Stomach smooth muscle (tissue), 2 donors: Measurements from ENCODE around the gene SCYGR5.
"Not testable (repeated sequence)": the region's sequence is repeated elsewhere in the genome, so short reads cannot be mapped to it uniquely, and the experiment has no call there.

ENCODE experiments used
- H3K27ac ChIP-seq: one replicate; pipeline ENCODE4 v1.7.0; 2013; ENCODE audit warnings: mild to moderate bottlenecking, low read length, inconsistent platforms
- H3K27me3 ChIP-seq, 2 donors: one replicate each; pipeline ENCODE4 v1.7.0; 2013; ENCODE audit warnings: low read length in 2 of 2; ENCODE audit not compliant: insufficient read depth in 2 of 2, control insufficient read depth in 1 of 2
- H3K36me3 ChIP-seq, 2 donors: one replicate each; pipeline ENCODE4 v1.7.0; 2013; ENCODE audit warnings: low read length in 2 of 2; ENCODE audit not compliant: control insufficient read depth in 2 of 2, insufficient read depth in 2 of 2
- H3K4me1 ChIP-seq: one replicate; pipeline ENCODE4 v1.7.0; 2013; ENCODE audit warnings: low read length; ENCODE audit not compliant: control insufficient read depth, insufficient read depth
- H3K4me3 ChIP-seq, 2 donors: one replicate each; pipeline ENCODE4 v1.7.0; 2013; ENCODE audit warnings: low read length in 2 of 2
- H3K9ac ChIP-seq, 2 donors: one replicate each; pipeline ENCODE4 v1.7.0; 2013; ENCODE audit warnings: low read length in 2 of 2, mild to moderate bottlenecking in 1 of 2
- H3K9me3 ChIP-seq, 2 donors: one replicate each; pipeline ENCODE4 v1.7.0; 2013; ENCODE audit warnings: low read length in 2 of 2; ENCODE audit not compliant: control insufficient read depth in 2 of 2
- donor health status: healthy.
- donor health status: Pancreatic carcinoma.

The SCYGR5 gene

DNA sequence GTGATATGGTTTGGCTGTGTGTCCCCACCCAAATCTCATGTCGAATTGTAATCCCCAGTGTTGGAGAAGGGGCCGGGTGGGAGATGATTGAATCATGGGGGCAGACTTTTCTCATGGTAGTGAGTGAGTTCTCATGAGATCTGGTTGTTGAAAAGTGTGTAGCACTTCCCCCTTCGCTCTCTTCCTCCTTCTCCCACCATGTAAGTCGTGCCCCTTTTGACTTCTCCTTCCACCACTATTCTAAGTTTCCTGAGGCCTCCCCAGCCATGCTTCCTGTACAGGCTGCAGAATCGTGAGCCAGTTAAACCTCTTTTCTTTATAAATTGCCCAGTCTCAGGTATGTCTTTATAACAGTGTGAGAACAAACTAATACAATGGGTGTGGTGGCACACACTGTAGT lies 7.0 kb downstream of the SCYGR5 start:
- not testable (repeated sequence) for H3K4me1 ChIP-seq, H3K4me3 ChIP-seq, H3K36me3 ChIP-seq, H3K9me3 ChIP-seq, H3K9ac ChIP-seq, H3K27ac ChIP-seq, H3K27me3 ChIP-seq

DNA sequence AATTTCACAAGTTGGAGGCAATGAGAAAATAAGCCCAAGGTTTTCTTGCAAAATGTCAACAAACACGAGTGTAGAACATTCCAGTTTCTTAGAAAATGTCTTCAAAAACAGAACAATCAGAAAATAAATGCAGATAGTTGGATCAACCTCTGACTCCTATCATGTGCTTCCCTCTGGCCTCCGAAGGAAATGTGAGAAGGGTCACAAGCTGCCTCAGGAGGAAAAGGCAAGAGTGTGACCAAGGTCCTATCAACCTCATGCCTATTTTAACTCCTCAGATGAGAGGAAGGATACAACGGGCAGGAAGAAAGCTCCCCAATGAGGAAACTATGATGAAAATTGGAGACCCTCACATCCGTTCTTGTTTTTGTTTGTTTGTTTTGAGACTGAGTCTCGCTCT lies 7.9 kb downstream of the SCYGR5 start:
- no peaks in the 10 kb centered on the region for H3K4me1 ChIP-seq
- H3K9ac ChIP-seq: no peak overlapping the region
- no peaks in the 10 kb centered on the region for H3K9me3 ChIP-seq
- no peak overlapping the region for H3K27ac ChIP-seq
- H3K4me3 ChIP-seq: no peak overlapping the region
- H3K36me3 ChIP-seq: no peaks in the 10 kb centered on the region
- no peaks in the 10 kb centered on the region for H3K27me3 ChIP-seq

DNA sequence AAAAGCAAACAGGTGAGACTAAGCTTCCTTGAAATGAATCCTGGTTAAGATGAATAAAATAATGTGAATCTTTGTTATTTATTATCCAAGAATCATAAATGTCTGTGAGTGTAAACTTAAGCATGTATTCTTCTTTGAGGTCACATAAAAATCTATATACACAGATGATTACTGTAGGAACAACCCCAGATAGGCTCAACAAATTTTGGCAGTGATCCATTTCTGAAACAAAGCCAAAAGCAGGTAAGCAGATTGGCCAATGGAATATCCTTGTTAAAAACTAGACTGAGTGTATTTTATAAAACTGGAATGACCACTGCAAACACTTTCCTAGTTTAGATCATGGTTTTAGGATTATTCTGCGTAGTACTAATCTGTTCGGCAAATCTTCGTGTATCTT lies 11.3 kb downstream of the SCYGR5 start:
- Histone ChIP-seq H3K36me3 (no peaks in the 10 kb centered on the region), H3K27ac (no peak overlapping the region), H3K27me3 (no peaks in the 10 kb centered on the region), H3K4me3 (no peak overlapping the region), H3K9ac (no peak overlapping the region), H3K4me1 (no peaks in the 10 kb centered on the region), H3K9me3 (no peaks in the 10 kb centered on the region)

DNA sequence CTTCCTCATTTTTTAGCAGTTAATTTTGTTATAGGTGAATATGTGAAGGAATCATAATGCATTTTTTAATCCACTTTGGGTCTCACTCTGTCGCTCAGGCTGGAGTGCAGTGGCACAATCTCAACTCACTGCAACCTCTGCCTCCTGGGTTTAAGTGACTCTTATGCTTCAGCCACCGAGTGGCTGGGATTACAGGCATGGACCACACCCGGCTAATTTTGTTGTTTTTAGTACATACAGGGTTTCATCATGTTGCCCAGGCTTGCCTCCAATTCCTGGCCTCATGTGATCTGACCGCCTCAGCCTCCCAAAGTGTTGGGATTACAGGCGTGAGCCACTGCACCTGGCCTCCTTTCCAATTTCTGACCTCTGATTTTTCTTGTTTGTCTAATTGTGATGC lies 17.7 kb downstream of the SCYGR5 start:
- Histone ChIP-seq H3K4me1 (no peaks in the 10 kb centered on the region), H3K27me3 (no peaks in the 10 kb centered on the region), H3K27ac (no peak overlapping the region), H3K36me3 (no peaks in the 10 kb centered on the region), H3K4me3 (no peak overlapping the region), H3K9me3 (no peaks in the 10 kb centered on the region), H3K9ac (no peak overlapping the region)

DNA sequence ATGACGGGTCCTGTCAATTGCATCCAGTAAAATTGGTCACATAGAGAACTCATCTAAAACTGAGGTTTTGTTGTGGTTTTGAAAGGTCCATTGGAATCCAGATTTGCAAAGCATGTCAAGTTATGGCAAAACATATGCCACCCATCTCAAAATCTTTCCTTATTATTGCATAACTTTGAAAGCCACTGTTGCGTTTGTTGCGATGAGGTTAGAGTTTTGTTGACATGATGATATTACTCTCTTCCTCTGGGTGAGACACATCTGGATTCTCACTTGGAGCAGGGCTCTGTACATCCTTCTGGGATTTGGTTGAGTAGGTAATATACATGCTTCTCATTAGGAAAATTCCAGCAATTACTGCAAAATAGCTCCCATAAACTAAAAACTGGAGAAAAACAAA lies 20.6 kb downstream of the SCYGR5 start:
- Histone ChIP-seq H3K9me3 (no peaks in the 10 kb centered on the region), H3K9ac (no peak overlapping the region), H3K36me3 (no peaks in the 10 kb centered on the region), H3K27ac (no peak overlapping the region), H3K27me3 (no peaks in the 10 kb centered on the region), H3K4me1 (no peaks in the 10 kb centered on the region), H3K4me3 (no peak overlapping the region)

DNA sequence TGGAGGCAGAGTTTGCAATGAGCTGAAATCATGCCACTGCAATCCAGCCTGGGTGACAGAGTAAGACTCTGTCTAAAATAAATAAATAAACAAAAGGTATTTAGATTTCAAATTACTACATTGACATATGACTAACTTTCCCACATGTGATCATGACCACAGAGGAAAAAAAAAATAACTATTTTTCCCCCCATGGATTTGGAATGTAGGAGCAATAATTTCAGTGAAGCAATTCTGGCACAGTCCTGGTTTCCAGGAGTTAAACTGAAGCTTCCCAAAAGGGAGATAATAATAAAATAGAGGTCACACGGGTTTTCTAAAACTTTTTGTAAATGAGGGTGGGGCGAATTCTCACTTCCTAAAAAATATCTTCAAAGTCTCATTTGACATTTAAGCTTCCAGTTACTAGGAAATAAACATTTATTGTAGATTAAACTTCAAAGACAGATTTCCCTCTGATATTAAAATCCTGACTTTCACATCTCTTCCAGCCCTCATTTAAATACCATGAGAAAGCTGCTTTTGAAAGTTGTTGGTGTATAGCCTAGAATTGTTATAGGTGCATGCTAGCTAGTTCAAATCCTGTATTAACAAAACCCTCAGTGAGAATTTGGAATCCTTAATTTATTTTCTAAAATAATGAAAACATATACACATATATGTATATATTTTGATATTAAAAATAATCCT lies 30.5 kb downstream of the SCYGR5 start:
- H3K9me3 ChIP-seq: no peaks in the 10 kb centered on the region
- no peak overlapping the region for H3K9ac ChIP-seq
- no peaks in the 10 kb centered on the region for H3K4me1 ChIP-seq
- no peak overlapping the region for H3K27ac ChIP-seq
- H3K27me3 ChIP-seq: no peaks in the 10 kb centered on the region
- no peak overlapping the region for H3K4me3 ChIP-seq
- no peaks in the 10 kb centered on the region for H3K36me3 ChIP-seq

DNA sequence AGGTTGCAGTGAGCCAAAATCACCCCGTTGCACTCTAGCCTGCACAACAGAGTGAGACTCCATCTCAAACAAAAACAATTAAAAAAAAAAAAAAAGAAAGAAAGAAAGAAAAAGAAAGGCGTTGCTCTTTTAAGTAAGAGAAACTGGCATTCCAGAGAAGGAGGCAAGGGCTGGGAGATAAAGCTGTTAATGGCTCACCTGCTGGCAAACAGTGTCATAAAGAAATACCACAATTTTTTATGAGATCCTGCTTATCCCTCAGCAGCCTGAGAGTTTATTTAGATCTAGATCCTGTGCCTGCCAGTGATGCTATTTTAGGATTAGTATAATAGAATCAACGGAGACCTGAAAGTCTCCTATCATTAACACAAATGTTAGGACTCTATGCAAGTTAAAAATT lies 35.0 kb downstream of the SCYGR5 start:
- H3K4me1 ChIP-seq: no peaks in the 10 kb centered on the region
- no peaks in the 10 kb centered on the region for H3K36me3 ChIP-seq
- no peaks in the 10 kb centered on the region for H3K27me3 ChIP-seq
- H3K27ac ChIP-seq: no peak overlapping the region
- no peaks in the 10 kb centered on the region for H3K9me3 ChIP-seq
- no peak overlapping the region for H3K4me3 ChIP-seq
- H3K9ac ChIP-seq: no peak overlapping the region

DNA sequence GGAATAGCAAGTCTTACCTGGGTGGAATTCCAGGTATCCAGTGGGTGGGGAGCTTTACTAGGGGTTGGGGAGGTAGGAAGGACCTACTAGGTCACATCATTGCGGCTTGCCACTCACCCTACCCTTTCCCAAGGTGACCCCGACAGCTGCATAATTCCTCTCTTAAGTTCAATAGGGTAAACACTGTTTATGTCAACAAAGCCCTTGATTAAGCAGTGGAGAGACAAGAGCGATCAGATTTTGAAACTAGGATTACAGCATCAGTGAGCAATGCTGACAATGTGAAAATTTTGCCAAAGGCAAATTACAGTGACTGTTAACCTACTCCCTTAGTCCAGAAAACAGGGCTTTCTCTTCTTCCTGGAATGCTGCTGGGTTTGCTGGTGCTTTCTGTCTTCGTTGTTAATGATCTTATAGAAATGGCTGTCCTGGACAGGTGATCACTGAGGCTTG lies 36.7 kb downstream of the SCYGR5 start:
- no peak overlapping the region for H3K27ac ChIP-seq
- no peaks in the 10 kb centered on the region for H3K4me1 ChIP-seq
- H3K9ac ChIP-seq: no peak overlapping the region
- no peaks in the 10 kb centered on the region for H3K27me3 ChIP-seq
- H3K36me3 ChIP-seq: no peaks in the 10 kb centered on the region
- H3K9me3 ChIP-seq: no peaks in the 10 kb centered on the region
- no peak overlapping the region for H3K4me3 ChIP-seq

DNA sequence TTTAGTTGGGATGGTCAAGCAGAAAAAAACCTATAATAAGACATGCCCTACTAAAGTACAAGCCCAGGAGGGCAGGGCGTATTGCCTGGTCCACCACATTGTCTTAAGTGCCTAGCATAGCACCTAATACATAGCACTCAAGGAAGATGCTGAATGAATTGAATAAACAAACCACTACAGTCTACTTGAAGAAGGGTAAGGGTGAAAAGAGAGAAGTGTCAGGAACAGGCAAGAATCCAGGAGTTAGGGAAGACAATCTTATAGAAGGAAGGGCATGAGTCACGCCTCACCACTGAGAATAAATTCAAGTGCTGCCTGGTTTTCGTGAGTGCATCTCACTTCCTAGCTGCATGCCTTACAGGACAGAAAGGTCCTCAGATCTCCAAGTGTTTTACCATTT lies 37.4 kb downstream of the SCYGR5 start:
- no peaks in the 10 kb centered on the region for H3K9me3 ChIP-seq
- H3K9ac ChIP-seq: no peak overlapping the region
- H3K27me3 ChIP-seq: no peaks in the 10 kb centered on the region
- no peak overlapping the region for H3K4me3 ChIP-seq
- no peaks in the 10 kb centered on the region for H3K36me3 ChIP-seq
- no peak overlapping the region for H3K27ac ChIP-seq
- H3K4me1 ChIP-seq: no peaks in the 10 kb centered on the region

DNA sequence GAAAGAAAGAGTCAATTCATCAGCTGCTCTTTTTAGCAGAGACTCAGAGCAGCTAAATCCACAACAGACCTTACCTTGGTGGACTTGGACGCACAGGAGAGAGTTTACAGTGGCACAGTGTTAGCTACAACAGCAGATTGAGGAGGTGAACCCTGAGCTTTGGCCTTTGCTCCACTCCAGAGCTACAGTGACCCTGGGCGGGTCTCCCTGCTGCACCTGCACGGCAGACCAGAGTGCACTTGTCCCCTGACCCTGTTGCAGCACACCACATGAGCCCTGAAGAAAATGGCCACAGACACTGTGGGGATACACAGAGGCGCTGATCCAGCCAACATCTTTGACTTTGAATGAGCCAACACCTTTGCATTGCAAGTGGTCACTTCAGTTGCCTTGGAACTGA lies 40.3 kb downstream of the SCYGR5 start:
- Histone ChIP-seq H3K9ac (no peak overlapping the region), H3K27me3 (no peaks in the 10 kb centered on the region), H3K27ac (no peak overlapping the region), H3K36me3 (no peaks in the 10 kb centered on the region), H3K9me3 (no peaks in the 10 kb centered on the region), H3K4me1 (no peaks in the 10 kb centered on the region), H3K4me3 (no peak overlapping the region)

DNA sequence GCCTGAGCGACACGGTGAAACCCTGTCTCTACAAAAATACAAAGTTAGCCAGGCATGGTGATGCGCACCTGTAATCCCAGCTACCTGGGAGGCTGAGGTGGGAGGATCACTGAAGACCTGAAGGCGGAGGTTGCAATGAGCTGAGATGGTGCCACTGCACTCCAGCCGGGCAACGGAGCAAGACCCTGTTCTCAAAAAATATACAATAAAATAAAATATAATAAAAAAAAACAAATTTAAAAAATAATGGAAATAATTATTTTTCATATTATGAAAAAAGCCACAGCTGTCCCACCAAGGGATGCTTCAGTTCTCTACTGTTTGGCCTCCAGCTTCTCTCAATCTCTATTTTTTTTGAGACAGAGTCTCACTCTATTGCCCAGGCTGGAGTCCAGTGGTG lies 40.8 kb downstream of the SCYGR5 start:
- H3K4me3 ChIP-seq: no peak overlapping the region
- H3K9me3 ChIP-seq: no peaks in the 10 kb centered on the region
- H3K9ac ChIP-seq: no peak overlapping the region
- no peak overlapping the region for H3K27ac ChIP-seq
- H3K27me3 ChIP-seq: no peaks in the 10 kb centered on the region
- H3K36me3 ChIP-seq: no peaks in the 10 kb centered on the region
- H3K4me1 ChIP-seq: no peaks in the 10 kb centered on the region
